ENCODE data around the gene OXA1L. TPM values are rescaled to one million over a fixed set of nuclear protein-coding genes. Genes with fewer than 3 reads are reported as not detected.

Gene OXA1L
- total and polyA plus RNA-seq, 2 of the 13 experiments (the other 11 are each of a cell fraction or from before 2014, with no cell fraction given) = 230 to 589 TPM

DNA sequence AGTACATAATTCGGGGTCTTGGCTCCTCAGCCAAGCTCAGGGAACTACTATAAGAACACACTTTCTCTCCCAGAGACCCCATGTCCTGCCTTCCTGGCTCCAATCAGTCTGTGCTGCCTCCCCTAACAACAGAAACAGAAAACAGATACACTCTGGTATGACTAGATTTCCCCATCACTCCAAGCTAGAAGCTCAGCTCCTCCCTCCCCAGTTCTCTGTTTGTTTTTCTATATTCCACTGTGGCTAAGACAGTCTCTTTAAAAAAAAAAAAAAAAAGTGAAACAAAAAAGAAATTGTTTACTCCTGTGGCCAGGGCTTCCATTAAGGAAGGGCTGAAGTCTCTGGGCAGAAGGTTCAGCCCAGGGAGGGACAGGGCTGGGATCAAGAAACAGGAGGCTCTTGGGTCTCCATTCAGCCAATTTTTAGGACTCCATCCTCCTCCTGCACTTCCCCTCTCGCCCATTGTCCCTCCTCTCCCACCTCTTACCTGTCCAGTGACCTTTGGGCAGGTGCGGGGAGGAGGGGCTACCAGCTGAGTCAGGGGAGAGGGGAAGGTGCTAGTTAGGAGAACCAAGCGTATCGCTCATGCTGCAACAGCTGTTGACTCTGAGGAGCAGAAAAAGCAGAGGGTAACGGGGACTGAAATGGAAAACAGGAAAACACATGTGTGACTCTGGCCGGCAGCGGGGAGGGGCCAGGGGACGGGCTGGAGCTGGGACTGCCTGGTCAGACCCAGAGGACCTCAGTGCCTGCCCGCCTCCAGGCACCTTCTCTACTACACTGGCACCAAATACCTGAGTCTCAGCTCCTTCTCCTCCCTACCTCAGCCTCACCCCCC is 52.9 kb downstream of the OXA1L start (continued):
- TF ChIP-seq PHF20 (CRISPR knock-in tag; IDR thresholded peaks at IDR 0.05) (0 out of 2 replicates have a peak, but pooled peaks have one; percentile 44), ZNF619 (CRISPR knock-in tag; IDR thresholded peaks at IDR 0.05) (peak; percentile 39; the same call in 1 of the 2 replicates), RCOR2 (CRISPR knock-in tag; IDR thresholded peaks at IDR 0.05) (0 out of 2 replicates have a peak, but pooled peaks have one; percentile 41), FOSL2 (CRISPR knock-in tag; IDR thresholded peaks at IDR 0.05) (peak; percentile 65), DPF2 (CRISPR knock-in tag; IDR thresholded peaks at IDR 0.05; ENCODE audit: borderline replicate concordance, low read depth) (peak; percentile 68), KMT2B (CRISPR knock-in tag; IDR thresholded peaks at IDR 0.05) (no peak), ZBTB7A (CRISPR knock-in tag; IDR thresholded peaks at IDR 0.05) (no peak), ARNT (IDR thresholded peaks at IDR 0.05) (no peak), DNMT3B (CRISPR knock-in tag; conservative IDR thresholded peaks at IDR 0.05) (no peak), BORCS8-MEF2B (CRISPR knock-in tag; IDR thresholded peaks at IDR 0.05) (peak; percentile 67; the same call in 1 of the 2 replicates), ZNF549 (CRISPR knock-in tag; IDR thresholded peaks at IDR 0.05) (no peak), ELF4 (CRISPR knock-in tag; IDR thresholded peaks at IDR 0.05; ENCODE audit: borderline replicate concordance) (no peak), ZNF17 (CRISPR knock-in tag; IDR thresholded peaks at IDR 0.05) (no peak), ZNF737 (CRISPR knock-in tag; IDR thresholded peaks at IDR 0.05; ENCODE audit: borderline replicate concordance) (0 out of 2 replicates have a peak, but pooled peaks have one; percentile 56), TP53 (CRISPR knock-in tag; conservative IDR thresholded peaks at IDR 0.05) (no peak), ZNF382 (CRISPR knock-in tag; IDR thresholded peaks at IDR 0.05; ENCODE audit: borderline replicate concordance) (no peak), ZNF224 (CRISPR knock-in tag; IDR thresholded peaks at IDR 0.05) (0 out of 2 replicates have a peak, but pooled peaks have one; percentile 21), ZNF605 (CRISPR knock-in tag; IDR thresholded peaks at IDR 0.05) (peak; percentile 40; the same call in 1 of the 2 replicates), REPIN1 (CRISPR knock-in tag; IDR thresholded peaks at IDR 0.05; ENCODE audit: borderline replicate concordance, low read depth) (0 out of 2 replicates have a peak, but pooled peaks have one; percentile 58), MBNL3 (CRISPR knock-in tag; conservative IDR thresholded peaks at IDR 0.05) (no peak), HOXA3 (CRISPR knock-in tag; IDR thresholded peaks at IDR 0.05) (0 out of 2 replicates have a peak, but pooled peaks have one; percentile 7), ELF1 (CRISPR knock-in tag; IDR thresholded peaks at IDR 0.05) (peak; percentile 25; the same call in 1 of the 2 replicates), PAWR (CRISPR knock-in tag; IDR thresholded peaks at IDR 0.05; ENCODE audit: borderline replicate concordance) (no peak), RELA (CRISPR knock-in tag; IDR thresholded peaks at IDR 0.05) (no peak), ZNF441 (CRISPR knock-in tag; IDR thresholded peaks at IDR 0.05; ENCODE audit: borderline replicate concordance) (no peak)
- TF ChIP-seq, protein P1, sequence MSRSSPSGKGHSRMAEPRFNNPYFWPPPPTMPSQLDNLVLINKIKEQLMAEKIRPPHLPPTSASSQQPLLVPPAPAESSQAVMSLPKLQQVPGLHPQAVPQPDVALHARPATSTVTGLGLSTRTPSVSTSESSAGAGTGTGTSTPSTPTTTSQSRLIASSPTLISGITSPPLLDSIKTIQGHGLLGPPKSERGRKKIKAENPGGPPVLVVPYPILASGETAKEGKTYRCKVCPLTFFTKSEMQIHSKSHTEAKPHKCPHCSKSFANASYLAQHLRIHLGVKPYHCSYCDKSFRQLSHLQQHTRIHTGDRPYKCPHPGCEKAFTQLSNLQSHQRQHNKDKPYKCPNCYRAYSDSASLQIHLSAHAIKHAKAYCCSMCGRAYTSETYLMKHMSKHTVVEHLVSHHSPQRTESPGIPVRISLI (CRISPR knock-in tag; IDR thresholded peaks at IDR 0.05; ENCODE audit: borderline replicate concordance) = peak; percentile 83; the same call in 1 of the 2 replicates
- TF ChIP-seq, protein P2, sequence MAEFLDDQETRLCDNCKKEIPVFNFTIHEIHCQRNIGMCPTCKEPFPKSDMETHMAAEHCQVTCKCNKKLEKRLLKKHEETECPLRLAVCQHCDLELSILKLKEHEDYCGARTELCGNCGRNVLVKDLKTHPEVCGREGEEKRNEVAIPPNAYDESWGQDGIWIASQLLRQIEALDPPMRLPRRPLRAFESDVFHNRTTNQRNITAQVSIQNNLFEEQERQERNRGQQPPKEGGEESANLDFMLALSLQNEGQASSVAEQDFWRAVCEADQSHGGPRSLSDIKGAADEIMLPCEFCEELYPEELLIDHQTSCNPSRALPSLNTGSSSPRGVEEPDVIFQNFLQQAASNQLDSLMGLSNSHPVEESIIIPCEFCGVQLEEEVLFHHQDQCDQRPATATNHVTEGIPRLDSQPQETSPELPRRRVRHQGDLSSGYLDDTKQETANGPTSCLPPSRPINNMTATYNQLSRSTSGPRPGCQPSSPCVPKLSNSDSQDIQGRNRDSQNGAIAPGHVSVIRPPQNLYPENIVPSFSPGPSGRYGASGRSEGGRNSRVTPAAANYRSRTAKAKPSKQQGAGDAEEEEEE (CRISPR knock-in tag; IDR thresholded peaks at IDR 0.05; ENCODE audit: borderline replicate concordance) = 0 out of 2 replicates have a peak, but pooled peaks have one; percentile 62

Measured in HepG2 (cell line).